ENCODE measurements around the gene WFS1. TPM values are rescaled to one million over a fixed set of nuclear protein-coding genes. Genes with fewer than 3 reads are reported as not detected.

The WFS1 gene
- total and polyA plus RNA-seq, 8 donors, result 10.2 to 28.7 (median 14.6) TPM

DNA sequence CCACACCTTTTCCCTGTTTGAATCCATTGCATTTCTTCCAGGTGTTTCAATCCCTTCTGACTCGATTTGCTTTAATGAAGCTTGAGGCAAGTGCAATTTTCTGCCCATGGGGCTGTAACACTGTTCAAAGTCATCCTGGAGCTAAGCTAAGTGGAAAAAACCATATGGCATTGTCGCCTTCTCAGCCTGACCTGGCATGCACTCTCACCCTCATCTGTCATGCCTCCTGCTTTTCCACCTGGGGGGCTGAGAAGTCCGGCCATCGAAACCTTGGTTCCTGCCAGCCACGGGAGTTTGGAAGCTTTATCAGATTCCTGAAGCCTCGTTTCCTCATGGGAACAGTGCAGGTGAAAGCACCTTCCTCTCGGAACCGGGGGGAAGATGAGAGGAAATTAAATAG lies 38.2 kb downstream of the WFS1 start:
- FAIRE-seq, result no peak
- ATAC-seq, result peak in 2 of 4 donors; percentile 8 to 33
- TF ChIP-seq, protein P1, sequence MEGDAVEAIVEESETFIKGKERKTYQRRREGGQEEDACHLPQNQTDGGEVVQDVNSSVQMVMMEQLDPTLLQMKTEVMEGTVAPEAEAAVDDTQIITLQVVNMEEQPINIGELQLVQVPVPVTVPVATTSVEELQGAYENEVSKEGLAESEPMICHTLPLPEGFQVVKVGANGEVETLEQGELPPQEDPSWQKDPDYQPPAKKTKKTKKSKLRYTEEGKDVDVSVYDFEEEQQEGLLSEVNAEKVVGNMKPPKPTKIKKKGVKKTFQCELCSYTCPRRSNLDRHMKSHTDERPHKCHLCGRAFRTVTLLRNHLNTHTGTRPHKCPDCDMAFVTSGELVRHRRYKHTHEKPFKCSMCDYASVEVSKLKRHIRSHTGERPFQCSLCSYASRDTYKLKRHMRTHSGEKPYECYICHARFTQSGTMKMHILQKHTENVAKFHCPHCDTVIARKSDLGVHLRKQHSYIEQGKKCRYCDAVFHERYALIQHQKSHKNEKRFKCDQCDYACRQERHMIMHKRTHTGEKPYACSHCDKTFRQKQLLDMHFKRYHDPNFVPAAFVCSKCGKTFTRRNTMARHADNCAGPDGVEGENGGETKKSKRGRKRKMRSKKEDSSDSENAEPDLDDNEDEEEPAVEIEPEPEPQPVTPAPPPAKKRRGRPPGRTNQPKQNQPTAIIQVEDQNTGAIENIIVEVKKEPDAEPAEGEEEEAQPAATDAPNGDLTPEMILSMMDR (IDR thresholded peaks at IDR 0.05), result no peak
- Histone ChIP-seq H3K27me3 (no peaks in the 10 kb centered on the region), H3K4me1 (no peaks in the 10 kb centered on the region), H3K27ac (no peak overlapping the region), H3K4me3 (no peak overlapping the region), H3K36me3 (no peaks in the 10 kb centered on the region), H3K9me3 (no peaks in the 10 kb centered on the region)
- peak in 1 of 6 donors; percentile 10 for DNase-seq
- intact Hi-C loops (cut with DNase I), result no loop called here
- WGBS, 2 donors, result 20 to 30% methylated on average over 8 of the region's 8 CpGs

DNA sequence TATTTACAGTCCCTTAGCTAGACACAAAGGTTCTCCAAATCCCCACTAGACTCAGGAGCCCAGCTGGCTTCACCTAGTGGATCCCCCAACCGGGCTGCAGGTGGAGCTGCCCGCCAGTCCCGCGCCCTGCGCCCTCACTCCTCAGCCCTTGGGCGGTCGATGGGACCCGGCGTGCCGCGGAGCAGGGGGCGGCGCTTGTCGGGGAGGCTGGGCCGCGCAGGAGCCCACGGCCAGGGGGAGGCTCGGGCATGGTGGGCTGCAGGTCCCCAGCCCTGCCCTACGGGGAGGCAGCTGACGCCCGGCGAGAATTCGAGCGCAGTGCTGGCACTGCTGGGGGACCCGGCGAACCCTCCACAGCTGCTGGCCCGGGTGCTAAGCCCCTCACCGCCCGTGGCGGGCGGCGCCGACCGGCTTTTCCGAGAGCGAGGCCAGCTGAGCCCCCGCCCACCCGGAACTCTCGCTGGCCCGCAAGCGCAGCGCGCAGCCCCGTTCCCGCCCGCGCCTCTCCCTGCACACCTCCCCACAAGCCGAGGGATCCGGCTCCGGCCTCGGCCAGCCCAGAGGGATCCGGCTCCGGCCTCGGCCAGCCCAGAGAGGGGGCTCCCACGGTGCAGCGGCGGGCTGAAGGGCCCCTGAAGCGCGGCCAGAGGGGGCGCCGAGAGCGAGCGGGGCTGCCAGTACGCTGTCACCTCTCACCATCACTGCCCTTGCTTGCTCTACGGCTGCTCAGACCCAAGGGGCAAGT lies 39.4 kb downstream of the WFS1 start:
- no peak overlapping the region for H3K27ac ChIP-seq

GRCh38 chr4:6309777-6310176 lies 40.1 kb downstream of the WFS1 start:
- Histone ChIP-seq H3K36me3 (no peaks in the 10 kb centered on the region), H3K27me3 (no peaks in the 10 kb centered on the region), H3K4me1 (no peaks in the 10 kb centered on the region), H3K9me3 (no peaks in the 10 kb centered on the region), H3K4me3 (no peak overlapping the region), H3K27ac (no peak overlapping the region)
- 88 to 89% methylated on average over 7 of the region's 7 CpGs for WGBS, 2 donors
- ATAC-seq (no peak), DNase-seq (peak in 1 of 6 donors; percentile 13), FAIRE-seq (no peak)
- intact Hi-C loops (cut with DNase I), result no loop called here
- TF ChIP-seq, protein P1 (IDR thresholded peaks at IDR 0.05), result no peak

More for the DNA sequence above, 39.4 kb downstream of the WFS1 start:
- H3K4me3 ChIP-seq, result peak overlapping the region in 3 of 4 donors; percentile 7 to 30 (median 21)
- peak in 1 of 6 donors; percentile 66 for DNase-seq
- intact Hi-C loops (cut with DNase I), result no loop called here
- TF ChIP-seq, protein P1 (IDR thresholded peaks at IDR 0.05), result no peak
- H3K27me3 ChIP-seq, result no peaks in the 10 kb centered on the region
- no peaks in the 10 kb centered on the region for H3K9me3 ChIP-seq
- H3K36me3 ChIP-seq, result no peaks in the 10 kb centered on the region
- no peak for FAIRE-seq
- ATAC-seq, result peak in 3 of 4 donors; percentile 64 to 74 (median 71)
- WGBS, 2 donors, result 4 to 15% methylated on average over 51 to 65 of the region's 65 CpGs
- no peaks in the 10 kb centered on the region for H3K4me1 ChIP-seq

DNA sequence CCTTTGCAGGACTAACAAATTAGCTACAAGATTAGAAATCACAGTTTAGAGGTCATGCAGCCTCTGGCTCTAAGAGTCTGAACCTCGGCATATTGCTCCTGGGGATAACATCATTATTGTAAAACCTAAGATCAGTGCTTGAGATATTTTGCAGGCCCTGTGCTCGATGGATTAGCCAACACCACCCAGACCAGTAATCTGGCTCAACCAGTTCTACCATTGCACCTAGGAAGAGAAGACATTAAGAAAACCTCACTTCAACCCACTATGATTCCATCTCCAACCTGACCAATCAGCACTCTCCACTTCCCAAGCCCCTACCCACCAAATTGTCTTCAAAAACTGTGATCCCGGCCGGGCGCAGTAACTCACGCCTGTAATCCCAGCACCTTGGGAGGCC lies 43.6 kb downstream of the WFS1 start:
- H3K4me3 ChIP-seq, result no peak overlapping the region
- no peaks in the 10 kb centered on the region for H3K36me3 ChIP-seq
- no peaks in the 10 kb centered on the region for H3K4me1 ChIP-seq
- no peaks in the 10 kb centered on the region for H3K27me3 ChIP-seq
- 57 to 59% methylated on average over 6 of the region's 6 CpGs for whole genome bisulfite sequencing, 2 donors
- no peak overlapping the region for H3K27ac ChIP-seq
- FAIRE-seq (no peak), ATAC-seq (no peak), DNase-seq (no peak)
- TF ChIP-seq, protein P1 (IDR thresholded peaks at IDR 0.05), result no peak
- no peaks in the 10 kb centered on the region for H3K9me3 ChIP-seq
- intact Hi-C loops (cut with DNase I), result no loop called here

- no peak for FAIRE-seq
- intact Hi-C loops (cut with DNase I), result no loop called here
- Histone ChIP-seq H3K27ac (no peak overlapping the region), H3K4me1 (no peaks in the 10 kb centered on the region), H3K9me3 (no peaks in the 10 kb centered on the region), H3K4me3 (no peak overlapping the region), H3K27me3 (no peaks in the 10 kb centered on the region), H3K36me3 (no peaks in the 10 kb centered on the region)
- no peak for DNase-seq
- ATAC-seq, result no peak
- 42 to 50% methylated on average over 6 of the region's 6 CpGs for WGBS, 2 donors
- TF ChIP-seq, protein P1 (IDR thresholded peaks at IDR 0.05), result no peak
Measured at GRCh38 chr4:6316461-6317003, 46.9 kb downstream of the WFS1 start.

Data from pancreas (tissue), 10 donors.